SK-N-SH (cell line): ENCODE results near the gene G2E3.

Experiments
- CHD2 ChIP-seq: fragments of 150-350 bp; IDR thresholded peaks from 2 replicates; pipeline ENCODE4 v1.6.1; 2018; ENCODE audit warnings: low read length; ENCODE audit not compliant: partially characterized antibody
- CTCF ChIP-seq: fragments of 200-600 bp; sonication (generic); IDR thresholded peaks from 2 replicates; pipeline ENCODE4 v1.6.1; 2017; ENCODE audit warnings: antibody characterized with exemption, mild to moderate bottlenecking, moderate library complexity
- EZH2phosphoT487 ChIP-seq: fragments of 200-600 bp; sonication (generic); IDR thresholded peaks from 2 replicates; pipeline ENCODE4 v1.6.1; 2017; ENCODE audit warnings: low read depth, mixed run types, mild to moderate bottlenecking, antibody characterized with exemption, moderate library complexity, borderline replicate concordance
- MEF2A ChIP-seq: IDR thresholded peaks from 2 replicates; pipeline ENCODE4 v1.4.0; 2012; ENCODE audit warnings: low read depth, borderline replicate concordance
- NFIC ChIP-seq: IDR thresholded peaks from 2 replicates; pipeline ENCODE4 v1.4.0; 2012; ENCODE audit warnings: borderline replicate concordance
- POLR2AphosphoS5 ChIP-seq: IDR thresholded peaks from 2 replicates; pipeline ENCODE4 v1.6.1; 2012; ENCODE audit warnings: low read depth, low read length
- RXRA ChIP-seq: IDR thresholded peaks from 2 replicates; pipeline ENCODE4 v1.4.0; 2012; ENCODE audit warnings: low read depth, mild to moderate bottlenecking, borderline replicate concordance
- YY1 ChIP-seq: IDR thresholded peaks from 2 replicates; pipeline ENCODE4 v1.4.0; 2012; ENCODE audit warnings: low read depth, mild to moderate bottlenecking
- ZBTB33 ChIP-seq: IDR thresholded peaks from 2 replicates; pipeline ENCODE4 v1.4.0; 2012; ENCODE audit warnings: low read depth, borderline replicate concordance

- no peak for TF ChIP-seq YY1
- no peak for TF ChIP-seq POLR2AphosphoS5
- no peak for TF ChIP-seq EZH2phosphoT487
- no peak for TF ChIP-seq CTCF
- no peak for TF ChIP-seq CHD2
- no peak for TF ChIP-seq ZBTB33
- no peak for TF ChIP-seq RXRA
- TF ChIP-seq MEF2A = no peak
- TF ChIP-seq NFIC = no peak
These were observed 80.0 kb downstream of the G2E3 start for GRCh38 chr14:30638926-30639325.
